Upper lobe of right lung (tissue), 1 donor: ENCODE data around the gene RMI1. TPM values are rescaled to one million over a fixed set of nuclear protein-coding genes. Genes with fewer than 3 reads are reported as not detected.
"Not testable (repeated sequence)": the region's sequence is repeated elsewhere in the genome, so short reads cannot be mapped to it uniquely, and the experiment has no call there.

Experiments used
- ATAC-seq: fragments of 200-7000 bp; cut with Tn5 transposase; one replicate; pipeline ENCODE4 v1.9.1; 2020; ENCODE audit warnings: mild to moderate bottlenecking, moderate library complexity
- DNase-seq: peaks from one replicate; pipeline ENCODE4 v3.0.0-alpha.2; 2020
- H3K27ac ChIP-seq: fragments of 200-600 bp; one replicate; pipeline ENCODE4 v1.8.0; 2022
- H3K27me3 ChIP-seq: fragments of 200-600 bp; one replicate; pipeline ENCODE4 v1.8.0; 2022; ENCODE audit warnings: mild to moderate bottlenecking
- H3K36me3 ChIP-seq: fragments of 200-600 bp; one replicate; pipeline ENCODE4 v1.8.0; 2022
- H3K4me1 ChIP-seq: fragments of 200-600 bp; one replicate; pipeline ENCODE4 v1.8.0; 2022
- H3K4me3 ChIP-seq: fragments of 200-600 bp; one replicate; pipeline ENCODE4 v1.8.0; 2022; ENCODE audit warnings: mild to moderate bottlenecking
- H3K9me3 ChIP-seq: fragments of 200-600 bp; one replicate; pipeline ENCODE4 v1.8.0; 2022
- CTCF ChIP-seq: fragments of 200-600 bp; IDR thresholded peaks from one replicate; pipeline ENCODE4 v1.8.0; 2022; ENCODE audit warnings: antibody characterized with exemption
- intact Hi-C: fragments of 100-400 bp; cut with DNase I; formaldehyde crosslinking; loops from one replicate; pipeline ENCODE4 v1.11.0; 2022
- total RNA-seq: library from RNA; stranded (reverse); fragmentation: NEBNext Ultra II Directional; extraction: Animal tissue kit (Norgen Biotek cat#: 25700); gene quantifications from one replicate; pipeline ENCODE4 v1.2.1, GENCODE V29; 2021
- donor health status: DM: no; HTN: yes; CAD: no; lungs with severe emphysema.

The RMI1 gene
- total RNA-seq, 1 donor from 2014 or later: 5.4 TPM

GRCh38 chr9:83934569-83935275 lies 45.9 kb upstream of the RMI1 start:
- no peak overlapping the region for H3K4me3 ChIP-seq
- no peak for TF ChIP-seq CTCF
- H3K36me3 ChIP-seq: peaks cover 10% of the 10 kb centered on the region
- peaks cover 12% of the 10 kb centered on the region for H3K4me1 ChIP-seq
- H3K9me3 ChIP-seq: no peaks in the 10 kb centered on the region
- no peak for DNase-seq
- no peaks in the 10 kb centered on the region for H3K27me3 ChIP-seq
- no peak overlapping the region for H3K27ac ChIP-seq
- ATAC-seq: peak; percentile 63
- intact Hi-C loops: no loop called here

- Histone ChIP-seq H3K4me1 (peaks cover 12% of the 10 kb centered on the region), H3K9me3 (no peaks in the 10 kb centered on the region), H3K36me3 (peaks cover 16% of the 10 kb centered on the region), H3K27me3 (no peaks in the 10 kb centered on the region), H3K4me3 (no peak overlapping the region), H3K27ac (no peak overlapping the region)
- DNase-seq: no peak
- intact Hi-C loops: no loop called here
- ATAC-seq: no peak
- no peak for TF ChIP-seq CTCF
Observed at GRCh38 chr9:83935276-83935935, 45.2 kb upstream of the RMI1 start.

GRCh38 chr9:83936523-83936922 lies 44.1 kb upstream of the RMI1 start:
- DNase-seq: no peak
- intact Hi-C loops: no loop called here
- H3K4me3 ChIP-seq: no peak overlapping the region
- no peak for TF ChIP-seq CTCF
- H3K36me3 ChIP-seq: peaks cover 20% of the 10 kb centered on the region
- H3K9me3 ChIP-seq: no peaks in the 10 kb centered on the region
- H3K27ac ChIP-seq: no peak overlapping the region
- no peak for ATAC-seq
- H3K4me1 ChIP-seq: peaks cover 12% of the 10 kb centered on the region
- H3K27me3 ChIP-seq: no peaks in the 10 kb centered on the region

- peak; percentile 74 for TF ChIP-seq CTCF
- ATAC-seq: peak; percentile 82
- H3K36me3 ChIP-seq: peaks cover 34% of the 10 kb centered on the region
- no peak overlapping the region for H3K27ac ChIP-seq
- H3K4me3 ChIP-seq: no peak overlapping the region
- no peaks in the 10 kb centered on the region for H3K9me3 ChIP-seq
- intact Hi-C loops: no loop called here
- DNase-seq: no peak
- no peaks in the 10 kb centered on the region for H3K27me3 ChIP-seq
- peaks cover 12% of the 10 kb centered on the region for H3K4me1 ChIP-seq
Observed at GRCh38 chr9:83937861-83938455, 42.6 kb upstream of the RMI1 start.

GRCh38 chr9:83940590-83941303 lies 39.9 kb upstream of the RMI1 start:
- intact Hi-C loops: no loop called here
- no peak overlapping the region for H3K27ac ChIP-seq
- ATAC-seq (no peak), DNase-seq (no peak)
- no peaks in the 10 kb centered on the region for H3K4me1 ChIP-seq
- peaks cover 56% of the 10 kb centered on the region for H3K36me3 ChIP-seq
- no peak for TF ChIP-seq CTCF
- H3K9me3 ChIP-seq: no peaks in the 10 kb centered on the region
- H3K4me3 ChIP-seq: no peak overlapping the region
- H3K27me3 ChIP-seq: no peaks in the 10 kb centered on the region

GRCh38 chr9:83948096-83948495 lies 32.5 kb upstream of the RMI1 start:
- intact Hi-C loops, H3K27ac ChIP-seq, H3K9me3 ChIP-seq, H3K4me1 ChIP-seq, ATAC-seq, H3K27me3 ChIP-seq, H3K4me3 ChIP-seq, DNase-seq: not testable (repeated sequence)
- peaks cover 55% of the 10 kb centered on the region for H3K36me3 ChIP-seq
